GM21447 (cell line): ENCODE measurements around the gene PLAC9.

Source experiments
- ATAC-seq: cut with Tn5 transposase; IDR thresholded peaks from one replicate; pipeline ENCODE4 v1.9.1; 2021; ENCODE audit not compliant: unreplicated experiment

Gene PLAC9

DNA sequence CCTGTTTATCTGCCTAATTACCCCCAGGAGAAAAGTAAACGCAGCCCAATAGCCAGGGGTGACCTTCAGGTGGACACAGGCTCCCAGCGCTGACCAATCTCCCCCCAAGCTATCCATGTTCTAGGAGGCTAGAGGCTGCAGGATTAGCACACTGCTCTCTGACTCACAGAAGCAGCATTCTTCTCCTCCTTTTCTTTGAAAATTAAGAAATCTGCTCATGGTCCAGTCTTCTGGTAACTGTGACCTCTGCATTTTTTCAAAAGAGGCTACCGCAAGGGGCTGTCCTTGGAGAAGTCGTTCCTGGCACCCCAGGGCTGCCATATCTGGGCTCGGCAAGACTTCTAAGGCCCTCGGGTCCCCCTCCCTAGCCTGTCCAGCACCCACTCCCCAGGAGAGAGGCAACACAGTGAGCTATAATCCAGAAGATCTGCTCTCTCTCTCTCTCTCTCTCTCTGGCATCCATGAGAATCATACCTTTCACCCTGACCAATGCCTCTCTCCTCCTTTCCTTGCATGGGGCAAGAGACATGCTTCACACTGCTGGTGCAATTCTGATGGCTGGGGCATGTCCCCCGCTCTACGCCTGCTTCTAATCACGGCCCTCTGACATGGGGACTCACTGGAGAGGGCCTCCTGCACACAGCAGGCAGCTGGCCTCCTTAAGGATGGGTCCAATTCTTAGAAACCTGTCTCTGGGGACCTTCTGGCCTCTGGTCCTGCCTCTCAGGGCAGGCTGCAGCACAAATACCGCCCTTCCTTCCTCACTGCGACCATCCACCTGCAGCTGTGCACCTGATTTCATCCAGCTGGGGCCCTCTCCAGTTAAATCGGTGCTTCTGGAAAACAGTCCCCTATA lies 45.5 kb downstream of the PLAC9 start:
- no peak for ATAC-seq

DNA sequence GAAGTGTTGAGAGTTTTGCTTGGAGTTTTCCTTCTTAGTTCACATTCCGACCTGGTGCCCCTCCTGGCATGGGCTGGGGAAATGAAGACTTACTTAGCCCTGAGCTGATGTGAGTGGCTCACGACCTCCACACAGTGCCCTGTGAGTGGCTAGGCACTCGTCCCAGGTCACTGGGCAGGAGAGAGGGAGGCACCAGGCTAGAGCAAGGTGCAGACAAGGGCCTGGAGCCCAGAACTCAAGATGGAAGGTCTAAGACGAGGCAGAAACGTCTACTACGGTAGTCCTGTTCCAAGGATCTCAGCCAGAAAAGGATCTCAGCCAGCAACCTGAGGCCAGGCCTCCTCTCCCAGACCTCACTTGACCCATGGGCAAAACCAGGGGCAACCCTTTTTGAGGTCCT lies 50.5 kb downstream of the PLAC9 start:
- no peak for ATAC-seq

DNA sequence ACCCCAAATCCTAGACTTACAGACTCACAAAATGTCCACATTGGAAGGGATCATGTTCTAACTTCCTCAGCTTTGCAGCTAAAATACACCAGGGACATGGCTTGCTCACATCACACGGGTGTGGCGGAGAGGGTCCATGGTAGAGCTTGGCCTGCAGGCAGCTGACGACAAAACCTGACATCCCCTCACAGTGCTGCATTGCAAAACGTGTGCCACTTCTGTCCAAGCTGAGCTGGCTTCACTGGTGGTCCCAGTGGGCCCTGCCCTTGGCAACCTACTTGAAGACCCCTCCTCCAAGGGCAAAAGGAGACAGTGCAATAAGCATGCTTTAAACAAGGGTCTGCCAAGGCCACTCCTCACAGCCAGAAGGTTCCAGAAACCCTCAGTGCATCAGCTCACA lies 50.9 kb downstream of the PLAC9 start:
- ATAC-seq, result no peak

DNA sequence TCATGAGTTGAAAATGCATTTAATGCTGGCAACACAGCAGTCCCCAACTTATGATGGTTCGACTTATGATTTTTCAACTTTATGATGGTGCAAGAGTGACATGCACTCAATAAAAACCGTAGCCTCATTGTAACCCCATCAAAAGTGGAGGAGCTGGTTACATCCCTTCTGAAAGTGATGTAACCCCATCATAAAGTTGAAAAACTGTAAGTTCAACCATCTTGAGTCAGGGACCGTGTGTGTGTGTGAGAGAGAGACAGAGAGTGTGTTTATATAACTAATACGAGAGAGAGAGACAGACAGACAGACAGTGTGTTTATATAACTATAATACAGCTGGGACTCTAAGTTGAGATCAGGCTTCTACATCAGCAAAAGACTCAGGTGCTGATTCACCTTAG lies 51.8 kb downstream of the PLAC9 start:
- no peak for ATAC-seq

DNA sequence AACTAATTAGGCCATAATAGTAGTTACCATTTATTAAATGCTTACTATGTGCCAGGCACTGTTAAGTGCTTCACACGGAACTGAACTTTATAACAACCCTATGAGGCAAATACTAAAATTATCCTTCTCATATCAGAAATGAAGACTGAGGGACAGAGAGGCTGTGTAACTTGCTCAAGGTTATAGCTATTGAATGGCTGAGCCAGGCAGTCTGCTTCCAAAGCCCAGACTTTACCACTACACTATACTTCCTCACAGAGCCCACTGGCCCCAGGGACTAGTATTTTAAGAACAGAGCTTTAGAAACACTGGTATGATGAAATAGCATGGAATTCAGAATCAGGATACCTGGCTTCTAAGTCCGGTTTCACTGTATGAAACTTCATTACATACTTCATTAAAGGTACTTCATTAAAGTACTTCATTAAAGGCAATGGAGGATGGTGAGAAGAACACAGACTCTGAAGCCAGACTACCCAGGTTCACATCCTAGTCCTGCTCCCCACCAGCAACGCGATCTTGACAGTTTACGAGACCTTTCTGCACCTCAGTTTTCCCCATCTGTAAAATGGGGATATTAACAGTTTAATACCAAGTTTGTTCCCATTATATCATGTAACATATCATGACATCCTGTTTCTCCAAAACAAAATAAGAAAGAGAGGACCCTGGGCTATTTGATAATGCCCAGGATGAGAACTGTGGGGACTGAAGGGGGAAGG lies 53.2 kb downstream of the PLAC9 start:
- no peak for ATAC-seq

DNA sequence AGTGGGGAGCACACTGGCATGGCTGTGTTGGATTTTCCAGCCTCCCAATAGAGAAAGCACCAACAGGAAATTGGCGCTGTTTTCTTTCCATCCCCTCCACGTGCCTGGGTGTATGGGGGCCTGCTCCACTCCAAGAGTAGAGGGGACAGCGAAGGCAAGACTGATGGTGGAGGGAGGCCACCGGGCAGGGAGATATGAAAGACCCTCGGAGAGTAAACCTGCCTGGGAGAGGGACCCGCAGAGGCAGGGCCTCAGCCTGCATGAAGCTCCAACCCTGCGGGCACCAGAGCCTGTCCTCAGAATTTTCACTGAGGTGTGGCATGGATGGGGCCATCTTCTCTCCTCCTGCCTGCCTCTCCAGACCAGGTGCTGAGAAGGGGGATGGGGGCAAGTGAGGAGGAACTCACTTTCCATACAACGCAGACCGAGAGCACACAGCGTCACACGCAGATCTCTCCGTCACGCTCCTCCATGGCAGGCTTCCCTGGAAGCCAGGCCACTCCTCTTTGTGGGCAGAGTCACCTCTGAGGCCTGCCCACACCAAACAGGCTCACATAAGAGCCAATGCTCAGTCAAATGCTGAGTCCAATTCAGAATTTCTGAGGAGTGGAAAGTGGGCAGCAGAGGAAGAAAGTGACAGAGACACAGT lies 54.0 kb downstream of the PLAC9 start:
- no peak for ATAC-seq

DNA sequence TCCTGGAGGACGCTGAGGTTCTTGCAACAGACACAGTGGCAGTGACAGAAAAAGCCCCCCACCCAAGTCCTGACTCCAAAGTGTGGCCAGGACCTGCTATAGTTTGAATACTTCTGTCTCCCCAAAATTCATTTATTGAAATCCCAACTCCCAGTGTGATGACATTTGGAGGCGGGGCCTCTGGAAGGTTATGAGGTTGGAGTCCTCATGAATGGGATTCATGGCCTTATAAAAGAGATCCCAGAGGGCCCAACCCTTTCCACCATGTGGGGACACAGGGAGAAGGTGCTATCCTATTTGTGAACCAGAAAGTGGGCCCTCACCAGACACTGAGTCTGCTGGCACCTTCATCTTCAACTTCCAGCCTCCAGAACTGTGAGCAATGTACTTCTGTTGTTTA lies 54.5 kb downstream of the PLAC9 start:
- no peak for ATAC-seq

DNA sequence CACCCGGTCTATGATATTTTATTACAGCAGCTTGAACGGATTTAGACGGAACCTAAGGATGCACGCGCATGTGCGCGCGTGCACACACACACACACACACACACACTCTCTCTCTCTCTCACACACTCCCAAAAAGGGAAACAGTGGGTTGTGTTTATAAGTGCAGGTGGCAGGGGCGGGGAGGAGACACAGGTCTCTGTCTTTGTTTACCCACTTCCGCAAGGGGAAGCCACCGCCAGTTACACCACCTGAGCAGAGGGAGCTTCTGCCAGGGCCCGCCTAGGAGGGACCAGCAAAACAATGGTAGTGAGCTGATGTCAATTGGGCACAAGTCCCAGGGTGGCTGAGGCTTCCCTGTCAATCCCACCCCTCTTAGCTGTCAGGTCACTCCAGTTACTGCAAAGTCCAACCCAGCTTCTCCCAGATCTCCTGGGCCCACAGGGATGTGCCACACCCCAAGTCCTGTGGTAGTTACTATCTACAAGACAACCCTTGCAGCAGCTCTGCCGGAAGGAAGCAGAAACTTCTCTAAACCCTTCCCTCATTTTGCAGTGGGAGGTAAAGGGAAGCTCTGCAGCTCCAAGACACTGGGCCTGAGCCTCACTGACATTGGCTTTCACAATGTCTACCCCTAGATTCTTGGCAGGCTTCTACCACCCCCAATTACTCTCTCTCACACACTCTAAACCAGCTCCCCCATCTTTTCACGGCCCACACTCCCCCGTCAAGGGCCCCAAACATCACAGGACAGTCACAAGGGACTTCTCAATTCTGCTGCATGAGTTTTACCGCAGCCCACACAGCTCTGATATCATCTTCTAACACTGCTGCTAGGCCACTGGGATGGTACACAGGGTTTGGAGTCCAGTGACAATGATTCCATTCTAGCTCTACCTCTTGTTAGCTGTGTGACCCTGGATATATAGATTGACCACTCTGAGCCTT lies 55.2 kb downstream of the PLAC9 start:
- ATAC-seq, result peak; percentile 90

DNA sequence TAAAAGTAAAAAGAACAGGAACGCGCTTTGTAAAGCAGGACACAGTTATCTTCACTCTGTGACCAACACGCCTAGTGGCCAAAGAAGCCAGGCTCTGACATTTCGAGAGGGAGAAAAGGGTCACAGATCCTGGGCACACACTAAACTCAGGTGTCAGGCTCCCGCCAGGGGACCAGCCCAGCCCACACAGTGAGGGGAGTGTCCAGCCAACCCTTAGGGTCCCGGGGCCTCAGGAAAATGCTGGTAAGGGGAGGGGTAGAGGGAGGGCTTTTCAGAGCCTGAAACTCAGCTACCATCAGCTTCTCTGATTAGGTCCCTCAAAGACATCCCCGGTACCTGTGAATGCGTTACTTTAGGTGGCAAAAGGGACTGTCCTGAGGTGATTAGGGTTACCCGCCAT lies 56.2 kb downstream of the PLAC9 start:
- no peak for ATAC-seq

DNA sequence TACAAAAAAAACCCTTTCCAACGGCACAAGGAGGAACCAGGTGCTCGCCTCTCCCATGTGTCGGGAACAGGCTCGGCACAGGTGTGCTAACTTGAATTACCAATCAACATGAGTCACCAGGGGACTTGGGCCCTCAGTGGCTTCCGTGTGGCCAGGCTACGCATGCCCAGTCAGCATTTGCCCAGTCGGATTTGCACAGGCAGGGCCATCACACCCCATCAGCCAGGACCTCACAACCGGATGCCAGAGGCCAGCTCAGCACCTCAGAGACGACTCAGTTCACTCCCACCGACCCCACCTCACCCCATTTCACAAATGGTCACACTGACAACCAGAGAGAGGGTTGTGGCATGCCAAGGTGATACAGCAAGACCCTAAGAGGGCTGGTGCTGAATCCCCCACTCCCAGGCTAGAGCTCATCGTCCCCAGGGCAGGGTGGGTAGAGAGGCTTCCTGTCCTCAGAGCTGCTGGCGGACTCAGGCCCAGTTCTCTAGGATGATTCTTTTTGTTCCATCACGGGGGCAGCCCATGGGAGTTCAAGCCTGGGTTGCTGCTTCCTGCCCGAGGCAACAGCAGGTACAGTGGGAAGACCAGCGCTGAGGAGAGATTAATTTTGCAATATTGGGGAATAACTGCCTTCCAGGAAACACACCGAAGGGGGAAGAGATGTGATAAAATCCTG lies 59.2 kb downstream of the PLAC9 start:
- no peak for ATAC-seq

DNA sequence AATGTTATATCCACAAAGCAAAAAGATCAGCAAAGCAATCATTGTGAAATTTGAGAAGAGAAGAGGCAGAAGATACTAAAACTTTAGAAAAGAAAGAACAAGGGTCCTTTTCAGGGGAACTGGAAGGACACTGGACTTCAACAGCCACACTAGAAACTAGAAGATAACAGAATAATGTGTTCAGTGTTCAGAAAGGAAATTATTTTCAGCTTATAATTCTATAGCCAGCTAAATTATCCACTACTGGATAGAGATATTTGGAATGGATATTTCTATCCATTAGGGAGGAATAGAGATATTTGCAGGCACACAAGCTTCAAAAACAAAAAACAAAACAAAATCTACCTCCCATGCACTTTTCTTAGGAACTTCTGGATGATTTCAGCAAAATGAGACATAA lies 60.0 kb downstream of the PLAC9 start:
- ATAC-seq, result no peak

DNA sequence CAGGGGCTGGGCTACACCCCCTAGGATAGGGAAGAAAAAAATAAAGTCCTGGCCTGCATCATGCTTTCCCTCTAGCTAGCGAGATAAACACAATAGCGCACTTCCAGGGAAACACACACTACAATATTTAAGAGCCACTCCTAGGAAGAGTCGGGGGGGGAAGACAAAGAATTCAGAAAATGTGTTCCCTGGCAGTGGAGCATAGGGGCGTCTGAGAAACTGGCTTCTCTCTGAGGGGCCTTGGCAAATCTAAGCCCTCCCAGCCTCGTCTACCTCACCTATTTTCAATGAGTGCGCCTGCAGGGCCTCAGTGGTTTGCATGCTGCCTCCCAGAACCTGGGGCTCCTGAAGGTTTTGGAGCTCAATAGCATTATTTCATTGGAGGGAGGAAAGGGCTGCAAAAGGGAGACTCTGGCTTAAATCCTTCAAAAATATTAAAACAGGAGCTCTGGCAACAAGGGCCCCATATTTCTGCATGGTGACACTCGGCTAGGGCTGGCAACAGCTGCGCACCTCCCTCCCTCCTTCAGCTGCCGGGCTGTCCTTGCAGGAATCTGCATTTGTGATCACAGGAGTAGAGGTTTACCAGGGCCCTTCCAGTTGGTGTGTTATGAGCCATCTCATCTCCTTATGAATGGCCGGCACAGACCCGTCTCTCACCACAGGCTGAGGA lies 62.0 kb downstream of the PLAC9 start:
- no peak for ATAC-seq
